Heart left ventricle (tissue), 13 donors: Measurements from ENCODE around the gene DOK7.

ENCODE experiments used
- POLR2A ChIP-seq, 2 donors: fragments of 450-650 bp; IDR thresholded peaks; one replicate each; pipeline ENCODE4 v1.6.1; 2017; ENCODE audit warnings: antibody characterized with exemption in 2 of 2, mild to moderate bottlenecking in 2 of 2, moderate library complexity in 2 of 2
- TF ChIP-seq, protein P1 (sequence below), 12 donors: fragments of 200-600 bp; sonication (generic) in 4 of 12; IDR thresholded peaks; one replicate each; pipeline versions ENCODE4 v1.5.0 to v1.8.0; 2018 to 2022; ENCODE audit warnings: antibody characterized with exemption in 12 of 12, mild to moderate bottlenecking in 5 of 12
- donor health status: ischemic (EF 13 %, LVEDD 7.1; RV severe dilation, severe dysfunction).
- donor health status: DM: no; HTN: yes; CAD: no.
- donor health status: DM: no; HTN: no; CAD: no.
- donor health status: ischemic (EF 25% LVEDD 6.9; RV normal size, moderate dysfunction).
- donor health status: ischemic (EF 25% LVEDD 5.7; RV mildly dilated, moderate dysfunction).
- donor health status: ischemic (EF 35%, LVEDD 5.7; RV mildly dilated, moderate dysfunction).
- donor health status: nonischemic (EF 11% LVEDD 7.7; RV severe dilation, severe dysfunction).
- donor health status: DM: yes; HTN: yes; CAD: no.
- donor health status: PGD.
- donor health status: ischemic (EF 29% LVEDD 5.4; RV normal size, mild dysfunction).
- donor health status: nonischemic (EF 23%, LVEDD 6.1; RV moderate dilation, normal function).

DNA sequence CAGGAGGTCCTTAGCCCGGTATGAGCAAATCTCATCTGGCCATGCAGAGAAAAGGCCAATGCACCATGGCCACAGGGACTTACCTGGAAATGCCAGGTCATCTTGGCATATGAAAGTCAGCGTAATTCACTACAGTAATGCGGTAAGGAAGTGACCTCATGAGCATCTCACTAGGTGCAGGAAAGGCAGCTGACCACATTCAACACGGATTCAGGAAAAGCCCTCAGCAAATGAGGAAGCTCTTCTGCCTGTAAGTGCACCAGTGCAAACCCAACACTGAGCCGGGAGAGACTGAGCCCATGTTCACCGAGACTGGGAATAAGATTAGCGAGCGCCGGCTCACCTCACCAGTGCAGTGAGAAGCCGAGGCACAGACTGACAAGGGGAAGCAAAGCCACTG, 45.4 kb downstream of the DOK7 start:
- TF ChIP-seq POLR2A (IDR thresholded peaks at IDR 0.05): no peak
- TF ChIP-seq, protein P1, sequence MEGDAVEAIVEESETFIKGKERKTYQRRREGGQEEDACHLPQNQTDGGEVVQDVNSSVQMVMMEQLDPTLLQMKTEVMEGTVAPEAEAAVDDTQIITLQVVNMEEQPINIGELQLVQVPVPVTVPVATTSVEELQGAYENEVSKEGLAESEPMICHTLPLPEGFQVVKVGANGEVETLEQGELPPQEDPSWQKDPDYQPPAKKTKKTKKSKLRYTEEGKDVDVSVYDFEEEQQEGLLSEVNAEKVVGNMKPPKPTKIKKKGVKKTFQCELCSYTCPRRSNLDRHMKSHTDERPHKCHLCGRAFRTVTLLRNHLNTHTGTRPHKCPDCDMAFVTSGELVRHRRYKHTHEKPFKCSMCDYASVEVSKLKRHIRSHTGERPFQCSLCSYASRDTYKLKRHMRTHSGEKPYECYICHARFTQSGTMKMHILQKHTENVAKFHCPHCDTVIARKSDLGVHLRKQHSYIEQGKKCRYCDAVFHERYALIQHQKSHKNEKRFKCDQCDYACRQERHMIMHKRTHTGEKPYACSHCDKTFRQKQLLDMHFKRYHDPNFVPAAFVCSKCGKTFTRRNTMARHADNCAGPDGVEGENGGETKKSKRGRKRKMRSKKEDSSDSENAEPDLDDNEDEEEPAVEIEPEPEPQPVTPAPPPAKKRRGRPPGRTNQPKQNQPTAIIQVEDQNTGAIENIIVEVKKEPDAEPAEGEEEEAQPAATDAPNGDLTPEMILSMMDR (IDR thresholded peaks at IDR 0.05): no peak
